ENCODE data around the gene BRINP3. TPM values are rescaled to one million over a fixed set of nuclear protein-coding genes. Genes with fewer than 3 reads are reported as not detected.
"Not testable (repeated sequence)": the region's sequence is repeated elsewhere in the genome, so short reads cannot be mapped to it uniquely, and the experiment has no call there.

BRINP3 gene
- total RNA-seq, 4 donors from 2014 or later = 0.19 TPM; not detected in 3

DNA sequence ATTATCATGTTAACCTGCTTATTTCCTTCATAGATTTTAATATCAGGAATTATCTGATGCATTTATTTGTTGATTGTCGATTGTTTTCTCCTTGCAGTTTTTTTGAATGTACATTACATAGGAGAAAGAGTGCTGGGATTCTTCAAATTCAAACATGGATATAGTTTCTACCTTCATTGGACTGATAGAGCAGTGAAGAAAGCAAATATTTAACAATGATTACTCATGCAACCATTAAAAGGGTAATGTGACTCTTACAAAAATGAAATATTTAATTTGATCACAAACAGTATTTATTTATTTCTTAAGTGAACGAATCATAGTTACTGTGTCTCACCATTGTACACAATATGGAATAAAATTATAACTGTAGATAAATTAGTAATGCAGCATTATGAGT, 350.9 kb downstream of the BRINP3 start:
- TF ChIP-seq, protein P1, sequence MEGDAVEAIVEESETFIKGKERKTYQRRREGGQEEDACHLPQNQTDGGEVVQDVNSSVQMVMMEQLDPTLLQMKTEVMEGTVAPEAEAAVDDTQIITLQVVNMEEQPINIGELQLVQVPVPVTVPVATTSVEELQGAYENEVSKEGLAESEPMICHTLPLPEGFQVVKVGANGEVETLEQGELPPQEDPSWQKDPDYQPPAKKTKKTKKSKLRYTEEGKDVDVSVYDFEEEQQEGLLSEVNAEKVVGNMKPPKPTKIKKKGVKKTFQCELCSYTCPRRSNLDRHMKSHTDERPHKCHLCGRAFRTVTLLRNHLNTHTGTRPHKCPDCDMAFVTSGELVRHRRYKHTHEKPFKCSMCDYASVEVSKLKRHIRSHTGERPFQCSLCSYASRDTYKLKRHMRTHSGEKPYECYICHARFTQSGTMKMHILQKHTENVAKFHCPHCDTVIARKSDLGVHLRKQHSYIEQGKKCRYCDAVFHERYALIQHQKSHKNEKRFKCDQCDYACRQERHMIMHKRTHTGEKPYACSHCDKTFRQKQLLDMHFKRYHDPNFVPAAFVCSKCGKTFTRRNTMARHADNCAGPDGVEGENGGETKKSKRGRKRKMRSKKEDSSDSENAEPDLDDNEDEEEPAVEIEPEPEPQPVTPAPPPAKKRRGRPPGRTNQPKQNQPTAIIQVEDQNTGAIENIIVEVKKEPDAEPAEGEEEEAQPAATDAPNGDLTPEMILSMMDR (IDR thresholded peaks at IDR 0.05) = no peak
- ATAC-seq (ENCODE audit: low FRiP score) (no peak), DNase-seq (ENCODE audit: low spot score) (no peak)

DNA sequence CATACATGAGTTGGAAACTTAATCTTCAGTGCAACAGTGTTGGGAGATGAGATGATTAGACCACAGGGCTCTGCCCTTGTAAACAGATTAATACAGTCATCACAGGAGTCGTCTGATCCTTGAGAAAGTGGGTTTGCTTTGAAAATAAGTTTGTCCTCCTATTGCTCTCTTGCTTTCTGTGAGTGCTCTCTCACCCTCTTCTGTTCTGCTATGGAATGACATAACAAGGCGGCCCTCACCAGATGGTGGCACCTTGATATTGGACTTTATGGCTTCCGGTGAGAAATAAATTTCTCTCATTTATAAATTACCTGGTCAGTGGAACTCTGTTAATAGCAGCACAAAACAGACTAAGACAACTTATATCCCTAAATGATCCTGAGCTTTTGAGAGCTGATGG, 353.6 kb downstream of the BRINP3 start:
- no peak for DNase-seq (ENCODE audit: low spot score)
- ATAC-seq (ENCODE audit: low FRiP score) = no peak
- TF ChIP-seq, protein P1 (IDR thresholded peaks at IDR 0.05) = no peak

DNA sequence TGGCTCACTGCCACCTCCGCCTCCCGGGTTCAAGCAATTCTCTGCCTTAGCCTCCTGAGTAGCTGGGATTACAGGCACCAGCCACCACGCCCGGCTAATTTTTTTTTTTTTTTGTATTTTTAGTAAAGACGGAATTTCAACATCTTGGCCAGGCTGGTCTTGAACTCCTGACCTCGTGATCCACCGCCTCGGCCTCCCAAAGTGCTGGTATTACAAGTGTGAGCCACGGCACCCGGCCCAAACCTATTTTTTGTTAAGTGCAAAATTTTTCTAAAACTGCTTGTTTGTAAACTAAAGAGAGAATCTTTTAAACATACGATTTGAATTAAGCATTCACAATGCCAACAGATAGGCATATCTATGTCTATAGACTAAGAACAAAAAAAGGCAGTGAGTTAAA, 357.1 kb downstream of the BRINP3 start:
- DNase-seq (ENCODE audit: low spot score); ATAC-seq (ENCODE audit: low FRiP score): not testable (repeated sequence)

DNA sequence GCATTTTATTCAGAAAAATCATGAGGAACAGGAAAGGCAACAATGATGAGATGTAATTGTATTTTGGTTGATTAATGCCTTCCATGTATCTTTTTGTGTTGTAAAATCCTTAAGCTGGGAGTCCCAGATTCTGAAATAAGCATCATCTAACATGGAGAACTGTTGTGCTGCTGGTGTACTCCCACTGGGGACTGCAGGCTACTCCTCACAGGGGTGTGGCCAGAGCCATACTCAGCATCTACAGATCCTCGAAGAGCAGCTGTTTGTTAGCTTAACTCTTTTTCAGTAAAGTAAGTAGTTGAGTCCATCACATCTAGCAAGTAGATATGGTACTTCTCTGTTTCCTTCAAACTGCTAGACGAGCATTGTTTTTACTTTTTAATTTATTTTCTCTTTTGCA, 358.0 kb downstream of the BRINP3 start:
- DNase-seq (ENCODE audit: low spot score) = no peak
- no peak for ATAC-seq (ENCODE audit: low FRiP score)
- TF ChIP-seq, protein P1 (IDR thresholded peaks at IDR 0.05) = no peak

DNA sequence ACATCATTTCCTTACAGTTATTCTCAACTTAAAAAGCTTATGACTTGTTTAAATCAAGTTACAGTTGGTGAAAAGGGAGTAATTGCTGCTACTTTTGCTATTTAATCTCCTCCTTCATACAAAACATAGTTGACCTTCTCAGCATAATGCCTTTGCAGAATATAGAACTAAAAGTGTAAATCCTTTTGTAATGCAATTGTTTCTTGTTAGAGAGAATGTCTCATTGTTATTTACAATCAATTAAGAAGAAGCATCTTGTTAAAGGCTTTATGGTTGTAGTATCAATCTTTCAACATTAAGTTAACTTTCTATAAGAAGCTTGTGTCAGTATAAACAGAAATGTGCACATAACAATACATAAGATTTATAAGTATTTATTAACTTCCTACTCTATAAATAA, 360.7 kb downstream of the BRINP3 start:
- no peak for ATAC-seq (ENCODE audit: low FRiP score)
- TF ChIP-seq, protein P1 (IDR thresholded peaks at IDR 0.05) = no peak
- DNase-seq (ENCODE audit: low spot score) = no peak

DNA sequence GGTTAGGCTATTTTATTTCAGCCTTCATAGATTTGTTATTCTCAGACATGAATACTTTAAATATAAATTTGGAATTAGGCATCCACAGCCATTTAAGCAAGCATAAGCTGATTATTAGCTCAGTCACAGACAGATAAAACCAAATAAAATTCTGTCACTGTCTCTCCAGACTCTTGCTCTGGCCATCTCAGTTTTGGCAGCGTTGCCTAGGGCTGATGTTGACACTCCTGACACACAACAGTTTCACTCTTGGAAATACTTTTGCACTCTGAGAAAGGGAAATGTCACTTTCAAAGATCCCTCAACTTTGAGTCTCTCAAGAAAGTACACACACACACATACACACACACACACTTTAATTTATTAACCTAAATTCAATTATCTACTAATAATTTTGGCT, 372.7 kb downstream of the BRINP3 start:
- ATAC-seq (ENCODE audit: low FRiP score) = no peak
- DNase-seq (ENCODE audit: low spot score) = no peak
- TF ChIP-seq, protein P1 (IDR thresholded peaks at IDR 0.05) = no peak

DNA sequence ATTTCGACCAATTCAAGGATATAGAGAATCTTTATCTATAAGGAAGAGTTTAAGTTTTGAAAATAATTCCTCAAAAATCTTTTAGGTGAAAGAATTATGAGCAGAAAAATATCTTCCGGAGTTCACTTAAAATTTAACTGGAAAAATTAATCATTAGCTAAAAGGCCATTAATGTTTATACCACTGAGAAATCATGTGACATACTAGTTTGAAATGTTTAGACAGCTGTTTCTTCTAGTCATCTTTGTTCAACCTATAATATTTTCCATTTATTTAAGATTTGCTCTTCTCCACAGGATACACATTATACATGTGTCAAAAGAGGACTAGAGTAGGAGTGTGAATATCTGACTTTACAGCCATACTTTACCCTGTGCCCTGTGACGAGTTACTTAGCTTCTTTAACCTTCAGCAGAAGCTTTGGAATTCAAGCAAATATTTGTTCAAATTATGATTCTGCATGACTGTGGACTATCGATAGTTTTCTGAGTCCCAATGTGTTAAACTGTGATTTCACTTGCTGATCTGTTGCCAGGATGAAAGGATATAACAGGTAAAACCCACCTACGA, 374.8 kb downstream of the BRINP3 start:
- TF ChIP-seq, protein P1 (IDR thresholded peaks at IDR 0.05) = no peak
- ATAC-seq (ENCODE audit: low FRiP score) = no peak
- no peak for DNase-seq (ENCODE audit: low spot score)

DNA sequence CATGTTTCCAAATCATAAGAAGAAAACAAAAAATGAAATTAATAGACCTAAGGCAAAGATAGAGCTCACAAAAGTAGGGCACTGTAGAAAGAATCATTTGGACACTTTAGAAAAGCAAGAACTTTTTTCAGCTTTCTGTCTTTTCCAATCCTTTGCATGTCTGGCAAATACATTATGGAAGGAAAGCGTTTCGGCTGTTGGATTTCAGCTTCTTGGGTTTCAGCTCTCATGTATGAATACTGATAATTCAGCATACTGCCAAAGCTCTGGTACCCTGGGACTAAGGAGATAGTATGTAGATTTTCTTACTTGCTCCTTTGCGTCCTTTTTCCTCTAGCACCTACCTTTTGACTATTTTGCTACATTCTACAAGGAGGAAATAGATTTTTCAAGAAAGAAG, 375.9 kb downstream of the BRINP3 start:
- TF ChIP-seq, protein P1 (IDR thresholded peaks at IDR 0.05) = no peak
- no peak for ATAC-seq (ENCODE audit: low FRiP score)
- DNase-seq (ENCODE audit: low spot score) = no peak
